Measurements from ENCODE around the gene ATP6V1E1. TPM values are rescaled to one million over a fixed set of nuclear protein-coding genes. Genes with fewer than 3 reads are reported as not detected.
"Not testable (repeated sequence)": the region's sequence is repeated elsewhere in the genome, so short reads cannot be mapped to it uniquely, and the experiment has no call there.

The ATP6V1E1 gene
- total and polyA plus RNA-seq, 9 donors = 69.4 to 87.9 (median 77.7) TPM

GRCh38 chr22:17576470-17576869, 52.1 kb downstream of the ATP6V1E1 start:
- WGBS (ENCODE audit: insufficient coverage) = 39% methylated on average over 4 of the region's 6 CpGs
- no peaks in the 10 kb centered on the region for H3K27me3 ChIP-seq (ENCODE audit: control insufficient read depth, insufficient read depth, low read length)
- no peak overlapping the region for H3K27ac ChIP-seq (ENCODE audit: low read length)
- peaks cover 11% of the 10 kb centered on the region for H3K4me1 ChIP-seq (ENCODE audit: control insufficient read depth, insufficient read depth, low read length)
- no peaks in the 10 kb centered on the region for H3K36me3 ChIP-seq (ENCODE audit: control insufficient read depth, insufficient read depth, low read length)
- H3K9me3 ChIP-seq (replicated peaks; ENCODE audit: control insufficient read depth, low read depth, low read length) = no peaks in the 10 kb centered on the region
- H3K4me3 ChIP-seq (ENCODE audit: low read length) = no peak overlapping the region
- peak; percentile 20 for DNase-seq

DNA sequence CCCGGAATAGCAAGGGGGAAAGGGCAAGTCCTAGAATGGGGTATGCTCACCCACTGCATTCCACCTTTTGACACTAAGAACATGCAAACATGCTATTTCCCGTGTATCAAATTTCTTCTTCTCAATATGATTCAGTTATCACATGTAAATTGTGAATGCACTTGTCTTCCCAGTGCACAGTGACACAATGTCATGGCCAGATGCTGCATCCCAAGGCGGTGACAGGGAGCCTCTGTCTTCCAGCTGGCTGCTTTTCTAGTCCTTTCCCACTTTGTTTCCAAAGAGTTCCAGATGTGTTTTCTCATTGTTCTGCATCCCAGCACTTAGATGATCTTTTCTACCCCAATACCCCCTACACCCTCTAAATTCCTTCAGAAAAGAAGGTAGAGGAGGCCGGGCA, 52.9 kb downstream of the ATP6V1E1 start:
- no peaks in the 10 kb centered on the region for H3K9me3 ChIP-seq (replicated peaks; ENCODE audit: control insufficient read depth, low read depth, low read length)
- no peaks in the 10 kb centered on the region for H3K27me3 ChIP-seq (ENCODE audit: control insufficient read depth, insufficient read depth, low read length)
- H3K27ac ChIP-seq (ENCODE audit: low read length) = no peak overlapping the region
- H3K4me3 ChIP-seq (ENCODE audit: low read length) = no peak overlapping the region
- peak; percentile 15 for DNase-seq
- WGBS (ENCODE audit: insufficient coverage) = 33% methylated on average over 1 of the region's 4 CpGs
- no peaks in the 10 kb centered on the region for H3K36me3 ChIP-seq (ENCODE audit: control insufficient read depth, insufficient read depth, low read length)
- peaks cover 19% of the 10 kb centered on the region for H3K4me1 ChIP-seq (ENCODE audit: control insufficient read depth, insufficient read depth, low read length)

DNA sequence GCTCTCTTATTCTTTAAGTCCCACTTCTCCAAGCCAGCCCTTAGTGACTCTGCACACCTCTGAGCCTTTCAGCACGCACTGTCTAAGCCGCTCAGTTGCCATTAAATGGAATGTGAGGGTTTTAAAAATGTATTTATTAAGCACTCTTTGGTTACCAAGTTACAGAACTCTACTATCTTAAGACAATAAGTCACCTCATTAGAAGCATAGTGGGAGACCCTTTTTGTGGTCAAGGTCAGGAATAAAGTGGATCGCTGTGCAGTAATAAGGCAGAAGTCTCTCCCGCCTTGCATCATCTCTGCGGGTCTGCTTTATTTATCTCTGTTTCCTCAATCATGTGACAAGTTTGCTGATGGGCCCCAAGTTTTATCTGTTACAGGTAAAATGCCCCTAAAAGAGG, 53.4 kb downstream of the ATP6V1E1 start:
- peaks cover 21% of the 10 kb centered on the region for H3K4me1 ChIP-seq (ENCODE audit: control insufficient read depth, insufficient read depth, low read length)
- no peaks in the 10 kb centered on the region for H3K36me3 ChIP-seq (ENCODE audit: control insufficient read depth, insufficient read depth, low read length)
- no peak for DNase-seq
- WGBS (ENCODE audit: insufficient coverage) = no CpG with 5 or more reads among the region's 5 CpGs
- no peak overlapping the region for H3K27ac ChIP-seq (ENCODE audit: low read length)
- no peak overlapping the region for H3K4me3 ChIP-seq (ENCODE audit: low read length)
- no peaks in the 10 kb centered on the region for H3K27me3 ChIP-seq (ENCODE audit: control insufficient read depth, insufficient read depth, low read length)
- H3K9me3 ChIP-seq (replicated peaks; ENCODE audit: control insufficient read depth, low read depth, low read length) = no peaks in the 10 kb centered on the region

- Histone ChIP-seq H3K4me1 (ENCODE audit: control insufficient read depth, insufficient read depth, low read length) (peaks cover 26% of the 10 kb centered on the region), H3K27ac (ENCODE audit: low read length) (peak overlapping the region; percentile 87), H3K36me3 (ENCODE audit: control insufficient read depth, insufficient read depth, low read length) (no peaks in the 10 kb centered on the region), H3K4me3 (ENCODE audit: low read length) (peak overlapping the region; percentile 32), H3K27me3 (ENCODE audit: control insufficient read depth, insufficient read depth, low read length) (no peaks in the 10 kb centered on the region), H3K9me3 (replicated peaks; ENCODE audit: control insufficient read depth, low read depth, low read length) (no peaks in the 10 kb centered on the region)
- 12% methylated on average over 20 of the region's 21 CpGs for WGBS (ENCODE audit: insufficient coverage)
- peak; percentile 85 for DNase-seq
These were observed 57.5 kb downstream of the ATP6V1E1 start for GRCh38 chr22:17570851-17571631.

- Histone ChIP-seq H3K4me3 (ENCODE audit: low read length) (no peak overlapping the region), H3K36me3 (ENCODE audit: control insufficient read depth, insufficient read depth, low read length) (no peaks in the 10 kb centered on the region), H3K9me3 (replicated peaks; ENCODE audit: control insufficient read depth, low read depth, low read length) (no peaks in the 10 kb centered on the region), H3K27ac (ENCODE audit: low read length) (peak overlapping the region; percentile 20), H3K4me1 (ENCODE audit: control insufficient read depth, insufficient read depth, low read length) (peaks cover 26% of the 10 kb centered on the region), H3K27me3 (ENCODE audit: control insufficient read depth, insufficient read depth, low read length) (no peaks in the 10 kb centered on the region)
- DNase-seq = peak; percentile 53
- WGBS (ENCODE audit: insufficient coverage) = 9% methylated on average over 4 of the region's 8 CpGs
These were observed 58.5 kb downstream of the ATP6V1E1 start for GRCh38 chr22:17569971-17570511.

DNA sequence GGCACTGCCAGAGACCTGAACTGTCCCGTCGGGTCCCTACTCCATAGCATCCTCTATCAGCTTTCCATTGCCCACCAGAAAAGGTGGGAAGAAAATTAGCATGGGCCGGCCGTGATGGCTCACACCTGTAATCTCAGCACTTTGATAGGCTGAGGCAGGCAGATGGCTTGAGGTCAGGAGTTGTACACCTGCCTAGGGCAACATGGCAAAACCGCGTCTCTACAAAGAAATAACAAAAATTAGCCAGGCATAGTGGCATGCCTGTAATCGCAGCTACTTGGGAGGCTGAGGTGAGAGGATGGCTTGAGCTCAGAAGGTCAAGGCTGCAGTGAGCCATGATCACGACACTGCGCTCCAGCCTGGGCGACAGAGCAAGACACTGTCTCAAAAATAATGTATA, 61.8 kb downstream of the ATP6V1E1 start:
- no peaks in the 10 kb centered on the region for H3K9me3 ChIP-seq (replicated peaks; ENCODE audit: control insufficient read depth, low read depth, low read length)

DNA sequence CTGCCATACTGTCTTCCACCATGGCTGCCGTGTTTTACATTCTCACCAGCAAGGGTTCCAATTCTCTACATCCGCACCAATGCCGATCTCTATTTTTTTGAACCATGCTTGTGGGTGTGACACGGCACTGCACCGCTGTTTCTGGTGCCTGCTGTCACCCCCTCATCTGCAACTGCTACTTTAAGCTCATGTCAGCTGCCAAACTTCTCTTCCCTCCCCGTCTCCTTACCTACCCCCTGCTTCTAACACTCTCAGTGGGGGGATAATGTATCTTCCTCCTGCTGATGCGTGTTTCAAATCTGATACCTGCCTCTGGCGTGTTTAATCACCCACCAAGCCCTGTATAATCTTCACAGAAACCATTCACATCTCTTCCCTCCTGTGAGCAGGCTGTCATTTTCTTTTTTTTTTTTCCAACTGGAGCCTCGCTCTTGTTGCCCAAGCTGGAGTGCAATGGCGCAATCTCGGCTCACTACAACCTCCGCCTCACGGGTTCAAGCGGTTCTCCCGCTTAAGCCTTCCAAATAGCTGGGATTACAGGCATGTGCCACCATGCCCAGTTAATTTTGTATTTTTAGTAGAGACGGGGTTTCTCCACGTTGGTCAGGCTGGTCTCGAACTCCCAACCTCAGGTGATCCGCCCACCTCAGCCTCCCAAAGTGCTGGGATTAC, 62.4 kb downstream of the ATP6V1E1 start:
- H3K9me3 ChIP-seq (replicated peaks; ENCODE audit: control insufficient read depth, low read depth, low read length); H3K36me3 ChIP-seq (ENCODE audit: control insufficient read depth, insufficient read depth, low read length); DNase-seq; H3K4me3 ChIP-seq (ENCODE audit: low read length); H3K27me3 ChIP-seq (ENCODE audit: control insufficient read depth, insufficient read depth, low read length); H3K27ac ChIP-seq (ENCODE audit: low read length): not testable (repeated sequence)
- H3K4me1 ChIP-seq (ENCODE audit: control insufficient read depth, insufficient read depth, low read length) = peaks cover 36% of the 10 kb centered on the region
- 89% methylated on average over 17 of the region's 19 CpGs for WGBS (ENCODE audit: insufficient coverage)

More for the DNA sequence above, 61.8 kb downstream of the ATP6V1E1 start:
- DNase-seq = no peak
- 94% methylated on average over 3 of the region's 10 CpGs for WGBS (ENCODE audit: insufficient coverage)
- peaks cover 42% of the 10 kb centered on the region for H3K4me1 ChIP-seq (ENCODE audit: control insufficient read depth, insufficient read depth, low read length)
- H3K27me3 ChIP-seq (ENCODE audit: control insufficient read depth, insufficient read depth, low read length) = no peaks in the 10 kb centered on the region
- H3K4me3 ChIP-seq (ENCODE audit: low read length) = no peak overlapping the region
- no peaks in the 10 kb centered on the region for H3K36me3 ChIP-seq (ENCODE audit: control insufficient read depth, insufficient read depth, low read length)
- H3K27ac ChIP-seq (ENCODE audit: low read length) = no peak overlapping the region

DNA sequence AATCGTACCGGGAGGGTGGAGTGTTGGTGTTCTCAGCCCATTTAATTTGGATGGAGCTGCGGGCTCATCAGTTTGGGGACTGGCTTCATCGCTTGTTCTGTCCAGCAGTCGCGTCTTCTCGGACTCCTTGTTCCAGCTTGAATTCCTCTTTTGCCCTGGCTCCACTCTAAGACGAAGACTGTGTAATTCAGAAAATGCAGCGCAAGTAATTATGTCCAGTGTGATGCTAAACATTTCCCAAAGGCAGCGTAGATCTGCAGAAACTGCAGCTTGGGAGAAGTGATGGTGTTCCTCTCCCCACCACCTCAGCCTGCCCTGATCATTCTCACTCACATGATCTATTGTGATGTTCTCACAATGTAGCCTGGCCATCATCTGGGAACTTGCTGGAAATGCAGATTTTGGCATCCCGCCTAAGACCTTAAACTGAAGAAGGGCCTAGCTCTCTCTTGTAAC, 64.6 kb downstream of the ATP6V1E1 start:
- DNase-seq = peak; percentile 93
- WGBS (ENCODE audit: insufficient coverage) = 60% methylated on average over 10 of the region's 11 CpGs
- H3K36me3 ChIP-seq (ENCODE audit: control insufficient read depth, insufficient read depth, low read length) = peaks cover 2% of the 10 kb centered on the region
- H3K27ac ChIP-seq (ENCODE audit: low read length) = peak overlapping the region; percentile 74
- H3K4me3 ChIP-seq (ENCODE audit: low read length) = no peak overlapping the region
- H3K4me1 ChIP-seq (ENCODE audit: control insufficient read depth, insufficient read depth, low read length) = peaks cover 18% of the 10 kb centered on the region
- H3K9me3 ChIP-seq (replicated peaks; ENCODE audit: control insufficient read depth, low read depth, low read length) = no peaks in the 10 kb centered on the region
- H3K27me3 ChIP-seq (ENCODE audit: control insufficient read depth, insufficient read depth, low read length) = no peaks in the 10 kb centered on the region

- H3K4me3 ChIP-seq (ENCODE audit: low read length) = no peak within 1 kb of the TSS
- WGBS (ENCODE audit: insufficient coverage) = 27% methylated on average over 11 of the region's 17 CpGs
These were observed 65.4 kb downstream of the ATP6V1E1 start, which contains the start of gene SLC25A18 for GRCh38 chr22:17562906-17563870. SLC25A18 (plus strand) TSS chr22:17563498; CDS start chr22:17579945, 16,447 bp downstream.

More at GRCh38 chr22:17562906-17563870, 65.4 kb downstream of the ATP6V1E1 start, which contains the start of gene SLC25A18:
- Histone ChIP-seq H3K9me3 (replicated peaks; ENCODE audit: control insufficient read depth, low read depth, low read length) (no peaks in the 10 kb centered on the region), H3K27ac (ENCODE audit: low read length) (peak within 1 kb of the TSS; percentile 74), H3K4me1 (ENCODE audit: control insufficient read depth, insufficient read depth, low read length) (peaks cover 18% of the 10 kb centered on the region), H3K27me3 (ENCODE audit: control insufficient read depth, insufficient read depth, low read length) (no peaks in the 10 kb centered on the region), H3K36me3 (ENCODE audit: control insufficient read depth, insufficient read depth, low read length) (peaks cover 8% of the 10 kb centered on the region)
- DNase-seq = peak; percentile 79
